Kidney epithelial cell (primary cell): ENCODE results near the gene CD74. TPM values are rescaled to one million over a fixed set of nuclear protein-coding genes. Genes with fewer than 3 reads are reported as not detected.
"Not testable (repeated sequence)": the region's sequence is repeated elsewhere in the genome, so short reads cannot be mapped to it uniquely, and the experiment has no call there.

Source experiments
- DNase-seq: peaks from one replicate; pipeline ENCODE4 v3.0.0-alpha.2; 2010; ENCODE audit warnings: low read depth
- H3K27me3 ChIP-seq: 2 replicates; pipeline ENCODE4 v1.6.0; 2011; ENCODE audit warnings: low read length; ENCODE audit not compliant: control insufficient read depth, insufficient read depth
- H3K36me3 ChIP-seq: 2 replicates; pipeline ENCODE4 v1.5.1; 2011; ENCODE audit warnings: low read length; ENCODE audit not compliant: control insufficient read depth, insufficient read depth
- H3K4me3 ChIP-seq: 2 replicates; pipeline ENCODE4 v1.5.1; 2011; ENCODE audit warnings: low read depth, mild to moderate bottlenecking, control low read depth, low read length
- CTCF ChIP-seq: IDR thresholded peaks from 2 replicates; pipeline ENCODE4 v1.5.1; 2011; ENCODE audit warnings: mild to moderate bottlenecking, moderate library complexity, low read length, control low read depth, inconsistent platforms; ENCODE audit not compliant: insufficient read depth, poor library complexity, severe bottlenecking
- total RNA-seq: library from RNA; depleted of rRNA; stranded (reverse); fragments of >200 nt; gene quantifications from 2 replicates; pipeline ENCODE4 v1.2.3, GENCODE V29; 2015

Gene CD74
- total RNA-seq, 1 donor from 2014 or later = 119 TPM

- Histone ChIP-seq H3K4me3 (no peak overlapping the region), H3K27me3 (no peaks in the 10 kb centered on the region), H3K36me3 (no peaks in the 10 kb centered on the region)
- DNase-seq = no peak
- TF ChIP-seq CTCF = no peak
Observed at GRCh38 chr5:150457121-150457520, 44.4 kb upstream of the CD74 start.

GRCh38 chr5:150454492-150455229, 42.0 kb upstream of the CD74 start:
- no peak for TF ChIP-seq CTCF
- no peaks in the 10 kb centered on the region for H3K27me3 ChIP-seq
- H3K36me3 ChIP-seq = no peaks in the 10 kb centered on the region
- no peak overlapping the region for H3K4me3 ChIP-seq
- DNase-seq = no peak

GRCh38 chr5:150454027-150454426, 41.3 kb upstream of the CD74 start:
- H3K27me3 ChIP-seq, H3K4me3 ChIP-seq, H3K36me3 ChIP-seq, DNase-seq: not testable (repeated sequence)

- TF ChIP-seq CTCF = no peak
- no peak overlapping the region for H3K4me3 ChIP-seq
- DNase-seq = no peak
- H3K36me3 ChIP-seq = no peaks in the 10 kb centered on the region
- no peaks in the 10 kb centered on the region for H3K27me3 ChIP-seq
Observed at GRCh38 chr5:150452914-150453313, 40.2 kb upstream of the CD74 start.

- no peak for TF ChIP-seq CTCF
- peaks cover under 1% of the 10 kb centered on the region for H3K36me3 ChIP-seq
- H3K27me3 ChIP-seq = no peaks in the 10 kb centered on the region
- no peak for DNase-seq
- no peak overlapping the region for H3K4me3 ChIP-seq
Observed at GRCh38 chr5:150451594-150451993, 38.9 kb upstream of the CD74 start.

- TF ChIP-seq CTCF = peak; percentile 88
- peaks cover 4% of the 10 kb centered on the region for H3K36me3 ChIP-seq
- DNase-seq = peak; percentile 74
- H3K27me3 ChIP-seq = no peaks in the 10 kb centered on the region
- peak within 1 kb of the TSS; percentile 81 for H3K4me3 ChIP-seq
Observed at GRCh38 chr5:150449517-150450339, 37.0 kb upstream of the CD74 start, which contains the start of gene RPS14. TSS of gene RPS14 (minus strand) at chr5:150449739. CDS start at chr5:150447733, 2,006 bp downstream.
